ENCODE results near the gene RFTN2.
A peak's percentile ranks its signal among the peaks of the same experiment; 100 is the strongest.
"Not testable (repeated sequence)": the region's sequence is repeated elsewhere in the genome, so short reads cannot be mapped to it uniquely, and the experiment has no call there.

RFTN2 gene

DNA sequence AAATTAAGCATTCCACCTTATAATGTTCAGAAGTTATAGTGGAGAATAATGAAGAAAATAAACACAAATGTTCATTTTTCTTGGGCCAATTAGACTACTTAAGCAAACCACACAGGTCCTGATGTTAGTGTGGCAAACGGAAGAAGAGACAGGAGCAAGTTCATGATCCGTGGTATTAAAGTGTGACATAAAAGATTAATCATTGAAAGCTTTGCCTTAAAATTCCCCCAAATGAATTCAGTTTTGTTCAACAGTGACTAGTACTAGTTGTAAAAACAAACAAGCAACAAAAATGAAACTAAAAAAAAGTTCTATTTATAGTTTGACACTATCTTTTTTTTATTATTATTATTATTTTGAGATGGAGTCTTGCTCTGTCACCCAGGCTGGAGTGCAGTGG lies 73.7 kb downstream of the RFTN2 start:
- no peak for DNase-seq

DNA sequence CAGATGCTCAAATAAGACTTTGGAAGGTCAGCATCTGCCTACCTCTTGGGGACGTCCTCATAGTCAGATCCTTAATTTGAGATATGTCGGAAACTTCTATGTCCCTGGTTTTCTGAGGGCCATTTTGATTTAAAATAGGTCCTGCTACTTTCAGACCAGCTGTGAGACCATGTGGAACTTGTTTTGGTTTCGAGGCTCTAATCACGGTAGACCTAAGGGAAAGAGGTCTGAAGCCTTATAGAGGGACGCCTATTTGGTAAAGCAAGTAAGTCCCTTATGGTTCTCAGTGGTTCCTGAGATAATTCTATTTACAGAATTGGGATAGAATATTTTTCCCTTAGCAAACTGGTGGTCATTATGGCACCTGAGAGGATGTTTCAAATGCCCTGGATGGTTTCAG lies 75.1 kb downstream of the RFTN2 start:
- DNase-seq = no peak

DNA sequence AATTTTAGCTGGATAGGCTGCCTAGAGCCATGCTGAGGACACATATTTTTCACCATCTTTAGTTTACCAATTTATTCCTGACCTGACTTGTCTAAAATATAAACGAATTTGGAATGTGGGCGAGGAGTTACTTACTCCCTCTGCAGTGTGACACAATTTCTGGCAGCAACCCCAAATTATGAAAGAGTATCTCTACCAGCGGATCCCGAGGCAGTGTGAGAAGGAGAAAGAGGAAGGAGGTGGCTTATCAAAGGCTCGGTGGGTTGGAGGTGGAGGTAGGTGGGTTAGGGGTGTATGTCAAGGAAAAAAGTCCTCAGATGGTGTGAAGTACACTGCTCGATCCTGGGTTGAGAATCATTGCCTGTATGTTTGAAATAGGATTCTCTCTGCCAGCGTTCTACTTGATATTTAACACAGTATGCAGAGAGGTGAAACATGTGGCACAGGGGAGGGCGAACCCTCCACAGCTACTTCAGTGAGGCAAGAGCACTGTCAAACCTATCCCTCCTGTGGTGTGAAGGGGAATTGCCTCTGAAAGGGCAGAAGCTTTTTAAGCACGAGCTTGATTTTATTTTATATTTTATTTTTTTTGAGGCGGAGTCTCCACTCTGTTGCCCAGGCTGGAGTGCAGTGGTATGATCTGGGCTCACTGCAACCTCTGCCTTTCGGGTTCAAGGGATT lies 76.0 kb downstream of the RFTN2 start:
- DNase-seq = peak; percentile 10

GRCh38 chr2:197598450-197598849 lies 76.9 kb downstream of the RFTN2 start:
- DNase-seq = no peak

- no peak for DNase-seq
These were observed 78.2 kb downstream of the RFTN2 start for GRCh38 chr2:197597166-197597565.

GRCh38 chr2:197596766-197597165 lies 78.6 kb downstream of the RFTN2 start:
- DNase-seq = no peak

DNA sequence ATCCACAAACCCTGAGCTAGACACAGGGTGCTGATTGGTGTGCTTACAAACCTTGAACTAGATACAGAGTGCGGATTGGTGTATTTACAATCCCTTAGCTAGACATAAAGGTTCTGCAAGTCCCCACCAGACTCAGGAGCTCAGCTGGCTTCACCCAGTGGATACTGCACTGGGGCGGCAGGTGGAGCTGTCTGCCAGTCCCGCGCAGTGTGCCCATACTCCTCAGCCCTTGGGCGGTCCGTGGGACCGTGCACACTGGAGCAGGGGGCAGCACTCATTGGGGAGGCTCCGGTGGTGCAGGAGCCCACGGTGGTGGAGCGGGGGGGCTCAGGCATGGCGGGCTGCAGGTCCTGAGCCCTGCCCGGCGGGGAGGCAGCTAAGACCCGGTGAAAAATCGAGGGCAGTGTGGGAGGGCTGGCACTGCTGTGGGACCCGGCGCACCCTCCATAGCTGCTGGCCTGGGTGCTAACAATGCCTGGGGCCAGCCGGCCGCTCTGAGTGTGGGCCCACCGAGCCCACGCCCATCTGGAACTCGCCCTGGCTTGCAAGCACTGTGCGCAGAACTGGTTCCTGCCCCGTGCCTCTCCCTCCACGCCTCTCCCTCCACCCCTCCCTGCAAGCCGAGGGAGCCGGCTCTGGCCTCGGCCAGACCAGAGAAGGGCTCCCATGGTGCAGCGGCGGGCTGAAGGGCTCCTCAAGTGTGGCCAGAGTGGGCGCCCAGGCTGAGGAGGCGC lies 83.9 kb downstream of the RFTN2 start:
- no peak for DNase-seq

- DNase-seq = not testable (repeated sequence)
These were observed 88.1 kb downstream of the RFTN2 start for GRCh38 chr2:197587255-197587654.

DNA sequence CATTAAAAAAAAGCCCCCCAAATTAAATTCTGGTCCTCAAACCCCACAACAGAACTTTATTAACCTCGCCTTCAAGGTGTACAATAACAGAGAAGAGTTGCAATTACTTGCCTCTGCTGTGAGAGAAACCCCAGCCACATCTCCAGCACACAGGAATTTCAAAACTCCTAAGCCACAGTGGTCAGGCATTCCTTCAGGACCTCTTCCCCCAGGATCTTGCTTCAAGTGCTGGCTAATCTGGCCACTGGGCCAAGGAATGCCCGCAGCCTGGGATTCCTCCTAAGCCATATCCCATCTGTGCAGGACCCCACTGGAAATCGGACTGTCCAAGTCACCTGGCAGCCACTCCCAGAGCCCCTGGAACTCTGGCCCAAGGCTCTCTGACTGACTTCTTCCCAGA lies 95.2 kb downstream of the RFTN2 start:
- not testable (repeated sequence) for DNase-seq

- not testable (repeated sequence) for DNase-seq
These were observed 97.1 kb downstream of the RFTN2 start for GRCh38 chr2:197578294-197578693.

GRCh38 chr2:197577446-197577845 lies 97.9 kb downstream of the RFTN2 start:
- no peak for DNase-seq

DNA sequence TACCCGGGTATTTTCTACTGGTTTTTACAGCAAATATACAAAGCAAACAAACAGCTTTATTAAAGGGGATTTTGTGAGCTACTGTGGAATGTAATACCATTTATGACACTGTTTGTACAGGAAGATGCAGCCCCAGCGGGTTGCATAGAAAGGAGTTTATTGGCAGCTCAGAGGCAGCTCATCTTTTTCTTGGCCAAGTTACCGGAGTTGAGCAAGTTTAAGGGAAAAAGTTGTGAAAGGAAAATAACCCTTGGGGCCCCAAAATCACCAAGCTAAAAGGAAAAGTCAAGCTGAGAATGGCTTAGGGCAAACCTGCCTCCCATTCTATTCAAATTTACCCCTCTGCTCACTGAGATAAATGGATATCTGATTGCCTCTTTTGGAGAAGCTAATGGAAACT lies 98.8 kb downstream of the RFTN2 start:
- no peak for DNase-seq

DNA sequence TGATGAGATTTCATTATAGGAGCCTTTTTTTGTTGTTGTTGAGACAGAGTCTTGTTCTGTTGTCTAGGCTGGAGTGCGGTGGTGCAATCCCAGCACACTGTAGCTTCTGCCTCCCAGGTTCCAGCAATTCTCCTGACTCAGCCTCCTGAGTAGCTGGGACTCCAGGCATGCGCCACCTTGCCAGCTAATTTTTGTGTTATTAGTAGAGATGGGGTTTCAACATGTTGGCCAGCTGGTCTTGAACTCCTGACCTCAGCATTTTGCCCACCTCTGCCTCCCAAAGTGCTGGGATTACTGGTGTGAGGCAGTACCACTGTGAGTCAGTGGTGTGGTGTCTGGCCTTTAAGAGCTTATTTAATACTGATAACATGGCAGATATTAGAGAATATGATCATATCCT lies 99.4 kb downstream of the RFTN2 start:
- no peak for DNase-seq

DNA sequence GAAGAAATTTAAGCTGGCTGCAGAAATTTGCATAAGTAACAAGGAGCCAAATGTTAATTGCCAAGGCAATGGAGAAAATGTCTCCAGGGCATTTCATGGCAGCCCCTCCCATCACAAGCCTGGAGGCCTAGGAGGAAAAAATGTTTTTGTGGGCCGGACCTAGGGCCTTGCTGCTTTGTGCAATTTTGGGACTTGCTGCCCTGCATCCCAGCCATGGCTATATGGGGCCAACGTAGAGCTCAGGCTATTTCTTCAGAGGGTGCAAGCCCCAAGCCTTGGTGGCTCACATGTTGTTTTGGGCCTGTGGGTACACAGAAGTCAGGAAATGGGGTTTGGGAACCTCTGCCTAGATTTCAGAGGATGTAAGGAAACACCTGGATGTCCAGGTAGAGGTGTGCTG lies 101.8 kb downstream of the RFTN2 start:
- no peak for DNase-seq

GRCh38 chr2:197571627-197572271 lies 103.6 kb downstream of the RFTN2 start:
- no peak for DNase-seq

GRCh38 chr2:197560146-197560665 lies 115.2 kb downstream of the RFTN2 start:
- no peak for DNase-seq

DNA sequence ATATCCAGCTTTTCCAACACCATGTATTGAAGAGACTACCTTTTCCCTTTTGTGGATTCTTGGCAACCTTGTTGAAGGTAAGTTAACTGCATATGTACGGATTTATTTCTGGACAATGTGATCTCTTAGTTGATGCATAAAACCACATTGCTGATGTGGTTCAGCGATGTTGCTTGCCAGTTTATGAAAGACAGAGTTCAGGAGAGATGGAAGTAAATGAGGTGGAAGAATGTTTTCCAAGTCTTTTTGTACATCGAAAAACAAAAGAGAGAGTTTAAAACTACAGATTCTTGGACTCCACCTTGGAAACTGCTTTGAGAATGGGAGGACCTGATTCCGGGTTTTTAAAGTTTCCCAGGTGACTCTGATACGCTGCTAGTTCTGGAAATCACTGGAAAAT lies 115.7 kb downstream of the RFTN2 start:
- no peak for DNase-seq

DNA sequence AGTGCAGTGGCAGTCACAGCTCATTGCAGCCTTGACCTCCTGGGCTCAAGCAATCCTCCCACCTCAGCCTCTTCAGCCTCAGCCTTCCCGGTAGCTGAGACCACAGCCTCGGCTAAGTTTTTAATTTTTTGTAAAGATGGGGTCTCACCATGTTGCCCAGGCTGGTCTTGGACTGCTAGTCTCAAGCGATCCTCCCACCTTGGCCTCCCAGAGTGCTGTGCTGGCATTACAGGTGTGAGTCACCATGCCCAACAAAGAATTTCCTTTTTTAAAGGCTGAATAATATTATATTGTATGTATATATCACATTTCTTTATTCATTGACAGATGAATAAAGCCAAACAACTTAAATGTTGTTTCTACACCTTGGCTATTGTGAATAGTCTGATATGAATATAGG lies 117.0 kb downstream of the RFTN2 start:
- no peak for DNase-seq

- no peak for DNase-seq
These were observed 118.9 kb downstream of the RFTN2 start for GRCh38 chr2:197556456-197556855.

DNA sequence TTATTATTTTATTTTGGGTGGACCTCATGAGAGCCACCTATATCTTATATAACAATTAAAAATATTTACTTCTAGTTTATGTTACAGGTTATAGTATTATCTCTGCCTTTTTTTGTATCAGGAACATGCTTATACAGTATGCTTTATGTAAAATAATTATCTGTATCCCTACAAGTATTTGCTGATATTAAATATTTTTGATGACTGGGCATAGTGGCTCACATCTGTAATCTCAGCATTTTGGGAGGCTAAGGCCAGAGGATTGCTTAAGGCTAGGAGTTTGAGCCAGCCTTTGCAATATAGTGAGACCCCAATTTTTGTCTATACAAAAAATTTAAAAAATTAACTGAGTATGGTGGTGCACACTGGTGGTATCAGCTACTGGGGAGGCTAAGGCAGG lies 119.9 kb downstream of the RFTN2 start:
- DNase-seq = no peak

DNA sequence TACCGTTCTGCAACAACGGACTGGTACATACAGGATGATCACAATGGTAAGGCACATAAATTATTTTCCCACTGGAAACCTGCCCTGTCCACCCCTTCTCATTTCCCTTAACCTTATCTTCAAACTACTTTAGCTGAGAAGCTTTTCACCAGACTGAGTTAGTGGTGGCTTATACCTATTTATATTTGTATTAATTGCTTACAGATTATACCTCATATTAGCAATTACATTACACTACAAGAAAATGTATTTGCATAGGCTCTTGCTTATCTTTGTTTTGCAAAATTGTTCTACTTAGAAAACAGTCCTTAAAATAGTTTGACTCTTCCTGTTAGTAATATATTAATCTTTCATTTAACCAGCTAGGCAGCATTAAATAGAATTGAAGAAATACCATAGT lies 124.1 kb downstream of the RFTN2 start:
- DNase-seq = not testable (repeated sequence)

- no peak for DNase-seq
These were observed 126.8 kb downstream of the RFTN2 start for GRCh38 chr2:197548582-197548981.

- no peak for DNase-seq
These were observed 128.1 kb downstream of the RFTN2 start for GRCh38 chr2:197547163-197547900.
